ENCODE results near the gene ROR1.

The ROR1 gene

DNA sequence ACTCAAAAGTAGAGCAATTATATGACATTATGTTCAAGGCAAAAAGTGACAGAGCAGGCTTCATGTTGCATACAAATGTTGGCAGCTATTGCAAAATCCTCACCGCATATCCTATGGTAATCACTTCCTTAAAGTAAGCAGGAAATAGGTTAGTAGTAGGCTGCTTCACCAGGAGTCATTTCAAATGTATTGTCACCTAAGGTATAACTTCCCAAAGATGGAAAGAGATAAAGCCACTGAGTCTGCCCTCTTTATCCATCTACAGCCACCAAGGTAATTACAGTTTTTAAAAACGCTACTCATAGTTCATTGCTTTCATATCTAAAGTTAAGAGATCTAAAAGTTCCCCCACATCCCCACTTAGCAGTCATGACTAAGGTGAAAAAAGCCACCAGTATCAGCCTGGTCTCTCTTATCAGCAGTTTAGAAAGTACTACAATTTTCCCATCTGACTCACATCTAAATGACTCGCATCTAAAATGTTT, 398.0 kb downstream of the ROR1 start:
- H3K27ac ChIP-seq (ENCODE audit: low read depth, low read length): no peak overlapping the region
- no peak overlapping the region for H3K9ac ChIP-seq (ENCODE audit: low read depth in 1 of 2, low read length in 2 of 2)
- no peak overlapping the region for H3K4me3 ChIP-seq (ENCODE audit: low read depth in 1 of 2, low read length in 2 of 2)
- H3K36me3 ChIP-seq (ENCODE audit: control insufficient read depth in 1 of 2, insufficient read depth in 2 of 2, low read length in 2 of 2): no peaks in the 10 kb centered on the region
- no peaks in the 10 kb centered on the region for H3K27me3 ChIP-seq (ENCODE audit: control insufficient read depth in 1 of 2, insufficient read depth in 2 of 2, low read length in 2 of 2)
- no peaks in the 10 kb centered on the region for H3K9me3 ChIP-seq (ENCODE audit: control insufficient read depth in 1 of 2, low read length in 2 of 2)
- H3K4me1 ChIP-seq (ENCODE audit: control insufficient read depth in 1 of 2, insufficient read depth in 2 of 2, low read length in 2 of 2): peaks cover 16 to 18% of the 10 kb centered on the region in 2 donors

GRCh38 chr1:64172458-64172983, 398.7 kb downstream of the ROR1 start:
- no peak overlapping the region for H3K4me3 ChIP-seq (ENCODE audit: low read depth in 1 of 2, low read length in 2 of 2)
- H3K9ac ChIP-seq (ENCODE audit: low read depth in 1 of 2, low read length in 2 of 2): no peak overlapping the region
- no peaks in the 10 kb centered on the region for H3K36me3 ChIP-seq (ENCODE audit: control insufficient read depth in 1 of 2, insufficient read depth in 2 of 2, low read length in 2 of 2)
- H3K27ac ChIP-seq (ENCODE audit: low read depth, low read length): no peak overlapping the region
- H3K27me3 ChIP-seq (ENCODE audit: control insufficient read depth in 1 of 2, insufficient read depth in 2 of 2, low read length in 2 of 2): no peaks in the 10 kb centered on the region
- peaks cover 16 to 18% of the 10 kb centered on the region in 2 donors for H3K4me1 ChIP-seq (ENCODE audit: control insufficient read depth in 1 of 2, insufficient read depth in 2 of 2, low read length in 2 of 2)
- H3K9me3 ChIP-seq (ENCODE audit: control insufficient read depth in 1 of 2, low read length in 2 of 2): no peaks in the 10 kb centered on the region

DNA sequence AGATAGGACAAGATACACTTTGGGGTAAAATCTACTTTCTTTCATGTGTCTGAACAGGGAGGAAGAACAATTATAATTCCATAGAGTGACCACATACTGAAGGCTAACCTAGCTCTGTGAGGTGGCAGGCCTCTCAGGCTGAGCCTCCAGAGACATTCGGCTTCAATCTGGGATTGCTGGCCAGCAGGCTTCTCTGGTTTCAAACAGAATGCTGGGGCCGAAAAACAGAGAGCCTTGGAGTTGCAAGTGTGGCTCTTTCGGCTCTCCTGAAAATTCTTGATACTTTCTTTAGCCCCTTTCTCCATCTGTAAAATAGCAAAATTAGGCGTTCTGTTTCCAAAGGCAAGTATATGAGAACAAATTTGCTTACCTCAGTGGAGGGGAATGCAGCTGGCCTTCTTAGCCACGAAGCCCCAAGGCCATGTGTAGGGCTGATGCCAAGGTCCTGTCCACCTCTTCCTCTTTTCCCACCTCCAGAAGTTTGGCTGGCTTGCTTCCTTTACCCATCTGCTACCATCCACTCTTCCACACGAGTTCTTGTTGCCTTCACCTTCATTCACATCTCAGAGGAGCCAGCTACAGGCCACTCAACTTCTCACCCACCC, 399.6 kb downstream of the ROR1 start:
- H3K4me1 ChIP-seq (ENCODE audit: control insufficient read depth in 1 of 2, insufficient read depth in 2 of 2, low read length in 2 of 2): peaks cover 16 to 18% of the 10 kb centered on the region in 2 donors
- H3K27ac ChIP-seq (ENCODE audit: low read depth, low read length): no peak overlapping the region
- H3K9me3 ChIP-seq (ENCODE audit: control insufficient read depth in 1 of 2, low read length in 2 of 2): no peaks in the 10 kb centered on the region
- H3K4me3 ChIP-seq (ENCODE audit: low read depth in 1 of 2, low read length in 2 of 2): no peak overlapping the region
- peaks cover 0 to 3% of the 10 kb centered on the region in 2 donors for H3K36me3 ChIP-seq (ENCODE audit: control insufficient read depth in 1 of 2, insufficient read depth in 2 of 2, low read length in 2 of 2)
- H3K27me3 ChIP-seq (ENCODE audit: control insufficient read depth in 1 of 2, insufficient read depth in 2 of 2, low read length in 2 of 2): no peaks in the 10 kb centered on the region
- no peak overlapping the region for H3K9ac ChIP-seq (ENCODE audit: low read depth in 1 of 2, low read length in 2 of 2)

DNA sequence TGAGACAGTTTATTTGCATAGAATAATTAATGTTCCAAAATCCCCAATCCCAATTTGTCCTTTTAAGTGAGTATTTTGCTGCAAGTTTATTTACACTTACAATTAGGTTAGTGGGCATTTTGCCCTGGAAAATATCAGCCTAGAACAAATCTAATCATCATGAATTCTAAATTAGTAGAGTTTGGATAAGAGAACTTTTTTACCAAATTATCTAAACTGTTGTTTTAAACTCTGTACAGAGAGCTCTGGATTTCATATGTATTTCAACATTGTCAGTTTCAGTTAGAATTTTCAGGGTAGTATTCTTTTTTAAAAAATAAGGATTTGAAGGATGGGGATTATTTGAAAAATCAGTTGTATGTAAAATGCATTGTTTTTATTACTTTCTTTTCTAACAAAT, 401.8 kb downstream of the ROR1 start:
- Histone ChIP-seq H3K9ac (ENCODE audit: low read depth in 1 of 2, low read length in 2 of 2) (no peak overlapping the region), H3K27ac (ENCODE audit: low read depth, low read length) (no peak overlapping the region), H3K4me1 (ENCODE audit: control insufficient read depth in 1 of 2, insufficient read depth in 2 of 2, low read length in 2 of 2) (peaks cover 16 to 18% of the 10 kb centered on the region in 2 donors), H3K4me3 (ENCODE audit: low read depth in 1 of 2, low read length in 2 of 2) (no peak overlapping the region), H3K9me3 (ENCODE audit: control insufficient read depth in 1 of 2, low read length in 2 of 2) (no peaks in the 10 kb centered on the region), H3K27me3 (ENCODE audit: control insufficient read depth in 1 of 2, insufficient read depth in 2 of 2, low read length in 2 of 2) (no peaks in the 10 kb centered on the region), H3K36me3 (ENCODE audit: control insufficient read depth in 1 of 2, insufficient read depth in 2 of 2, low read length in 2 of 2) (peaks cover 0 to 4% of the 10 kb centered on the region in 2 donors)

DNA sequence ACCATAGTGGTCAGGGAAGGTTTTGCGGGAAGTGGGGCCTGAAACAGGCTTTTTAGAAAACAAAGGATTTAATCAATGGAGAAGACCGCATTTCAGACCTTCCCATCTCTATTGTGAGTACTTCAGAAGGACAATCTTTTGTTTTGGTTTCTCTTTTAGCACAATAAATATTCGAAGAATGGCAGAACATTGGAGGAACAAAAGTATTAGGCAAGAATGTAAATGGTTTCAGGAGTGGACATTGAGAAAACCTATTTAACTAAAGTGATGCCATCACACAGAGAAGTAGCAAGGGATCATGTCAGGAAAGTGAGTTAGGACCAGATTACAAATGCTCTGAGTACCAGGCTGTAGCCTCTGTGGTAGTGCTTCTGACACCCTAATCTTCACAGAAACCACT, 402.8 kb downstream of the ROR1 start:
- Histone ChIP-seq H3K27me3 (ENCODE audit: control insufficient read depth in 1 of 2, insufficient read depth in 2 of 2, low read length in 2 of 2) (no peaks in the 10 kb centered on the region), H3K9ac (ENCODE audit: low read depth in 1 of 2, low read length in 2 of 2) (no peak overlapping the region), H3K4me1 (ENCODE audit: control insufficient read depth in 1 of 2, insufficient read depth in 2 of 2, low read length in 2 of 2) (peaks cover 11 to 14% of the 10 kb centered on the region in 2 donors), H3K27ac (ENCODE audit: low read depth, low read length) (no peak overlapping the region), H3K36me3 (ENCODE audit: control insufficient read depth in 1 of 2, insufficient read depth in 2 of 2, low read length in 2 of 2) (peaks cover 0 to 4% of the 10 kb centered on the region in 2 donors), H3K4me3 (ENCODE audit: low read depth in 1 of 2, low read length in 2 of 2) (no peak overlapping the region), H3K9me3 (ENCODE audit: control insufficient read depth in 1 of 2, low read length in 2 of 2) (no peaks in the 10 kb centered on the region)

DNA sequence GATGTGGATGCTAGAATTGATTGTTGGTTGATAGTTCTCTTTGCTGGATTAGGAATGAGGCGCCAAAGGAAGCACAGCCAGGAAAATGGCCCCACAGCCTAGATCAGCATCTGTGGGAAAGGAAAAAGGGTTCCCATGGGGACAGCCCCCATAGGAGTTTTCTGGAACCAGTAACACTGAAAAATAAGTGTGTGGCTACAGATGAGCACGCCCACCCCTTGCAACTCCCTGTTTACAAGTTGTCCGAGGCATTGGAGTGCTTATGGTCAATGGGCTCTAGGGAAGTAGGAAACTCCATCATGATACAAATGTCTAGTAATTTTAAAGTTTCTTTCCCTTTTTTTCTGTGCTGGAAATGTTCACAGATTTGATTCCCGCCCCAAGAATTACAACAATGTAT, 405.8 kb downstream of the ROR1 start:
- H3K4me1 ChIP-seq (ENCODE audit: control insufficient read depth in 1 of 2, insufficient read depth in 2 of 2, low read length in 2 of 2): no peaks in the 10 kb centered on the region
- no peak overlapping the region for H3K27ac ChIP-seq (ENCODE audit: low read depth, low read length)
- H3K9ac ChIP-seq (ENCODE audit: low read depth in 1 of 2, low read length in 2 of 2): no peak overlapping the region
- H3K4me3 ChIP-seq (ENCODE audit: low read depth in 1 of 2, low read length in 2 of 2): no peak overlapping the region
- peaks cover 0 to 4% of the 10 kb centered on the region in 2 donors for H3K36me3 ChIP-seq (ENCODE audit: control insufficient read depth in 1 of 2, insufficient read depth in 2 of 2, low read length in 2 of 2)
- H3K27me3 ChIP-seq (ENCODE audit: control insufficient read depth in 1 of 2, insufficient read depth in 2 of 2, low read length in 2 of 2): no peaks in the 10 kb centered on the region
- no peaks in the 10 kb centered on the region for H3K9me3 ChIP-seq (ENCODE audit: control insufficient read depth in 1 of 2, low read length in 2 of 2)

GRCh38 chr1:64182207-64182606, 408.4 kb downstream of the ROR1 start:
- Histone ChIP-seq H3K9me3 (ENCODE audit: control insufficient read depth in 1 of 2, low read length in 2 of 2) (no peaks in the 10 kb centered on the region), H3K4me3 (ENCODE audit: low read depth in 1 of 2, low read length in 2 of 2) (no peak overlapping the region), H3K4me1 (ENCODE audit: control insufficient read depth in 1 of 2, insufficient read depth in 2 of 2, low read length in 2 of 2) (no peaks in the 10 kb centered on the region), H3K9ac (ENCODE audit: low read depth in 1 of 2, low read length in 2 of 2) (no peak overlapping the region), H3K27ac (ENCODE audit: low read depth, low read length) (no peak overlapping the region), H3K27me3 (ENCODE audit: control insufficient read depth in 1 of 2, insufficient read depth in 2 of 2, low read length in 2 of 2) (no peaks in the 10 kb centered on the region), H3K36me3 (ENCODE audit: control insufficient read depth in 1 of 2, insufficient read depth in 2 of 2, low read length in 2 of 2) (peaks cover 0 to 4% of the 10 kb centered on the region in 2 donors)

DNA sequence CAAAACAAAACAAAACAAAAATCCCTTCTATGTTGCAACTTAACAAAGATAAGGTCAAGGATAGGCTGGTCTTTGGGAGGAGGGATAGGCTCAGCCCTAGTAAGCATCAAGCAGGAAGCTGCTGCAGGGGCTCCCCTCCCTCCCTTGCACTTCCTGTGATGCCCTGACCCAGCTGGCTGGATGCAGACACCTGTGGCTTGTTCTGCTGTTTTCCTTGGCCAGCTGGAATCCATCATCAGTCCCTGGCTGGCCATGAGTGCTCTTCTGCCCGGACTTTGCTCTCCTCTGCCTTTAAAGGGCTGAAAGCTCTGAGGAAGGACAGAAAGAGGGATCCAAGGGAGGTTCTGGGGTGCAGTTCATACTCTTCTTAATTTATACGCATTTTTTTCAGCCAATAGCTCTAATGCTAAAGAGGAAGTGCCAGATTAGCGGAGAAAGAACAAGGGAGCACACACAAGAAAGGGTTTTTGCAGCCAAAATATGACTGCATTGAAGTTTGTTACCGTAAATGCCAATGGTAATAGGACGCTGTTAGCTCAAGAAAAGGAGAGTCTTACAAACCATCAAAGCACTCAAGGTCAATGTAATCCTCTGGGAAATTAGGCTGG, 409.7 kb downstream of the ROR1 start:
- H3K4me3 ChIP-seq (ENCODE audit: low read depth in 1 of 2, low read length in 2 of 2): no peak overlapping the region
- H3K36me3 ChIP-seq (ENCODE audit: control insufficient read depth in 1 of 2, insufficient read depth in 2 of 2, low read length in 2 of 2): peaks cover 0 to under 1% of the 10 kb centered on the region in 2 donors
- H3K9ac ChIP-seq (ENCODE audit: low read depth in 1 of 2, low read length in 2 of 2): no peak overlapping the region
- no peaks in the 10 kb centered on the region for H3K9me3 ChIP-seq (ENCODE audit: control insufficient read depth in 1 of 2, low read length in 2 of 2)
- no peaks in the 10 kb centered on the region for H3K4me1 ChIP-seq (ENCODE audit: control insufficient read depth in 1 of 2, insufficient read depth in 2 of 2, low read length in 2 of 2)
- no peaks in the 10 kb centered on the region for H3K27me3 ChIP-seq (ENCODE audit: control insufficient read depth in 1 of 2, insufficient read depth in 2 of 2, low read length in 2 of 2)
- H3K27ac ChIP-seq (ENCODE audit: low read depth, low read length): no peak overlapping the region

DNA sequence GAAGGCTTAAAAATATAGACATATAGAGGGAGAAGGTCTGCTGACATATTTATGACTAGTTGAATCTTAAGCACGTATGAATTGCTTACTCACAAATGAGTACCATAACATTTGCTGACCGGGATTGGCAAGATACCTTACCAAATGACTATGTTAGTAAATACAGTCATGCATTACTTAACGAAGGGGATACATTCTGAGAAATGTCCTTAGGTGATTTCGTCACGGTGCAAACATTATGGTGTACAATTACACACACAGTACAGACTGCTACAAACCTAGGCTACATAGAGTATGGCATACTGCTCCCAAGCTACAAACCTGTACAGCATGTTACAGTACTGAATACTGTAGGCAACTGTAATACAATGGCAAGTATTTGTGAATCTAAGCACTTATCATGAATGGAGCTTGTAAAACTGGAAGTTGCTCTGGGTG, 410.2 kb downstream of the ROR1 start:
- Histone ChIP-seq H3K4me3 (ENCODE audit: low read depth in 1 of 2, low read length in 2 of 2) (no peak overlapping the region), H3K27me3 (ENCODE audit: control insufficient read depth in 1 of 2, insufficient read depth in 2 of 2, low read length in 2 of 2) (no peaks in the 10 kb centered on the region), H3K36me3 (ENCODE audit: control insufficient read depth in 1 of 2, insufficient read depth in 2 of 2, low read length in 2 of 2) (no peaks in the 10 kb centered on the region), H3K4me1 (ENCODE audit: control insufficient read depth in 1 of 2, insufficient read depth in 2 of 2, low read length in 2 of 2) (no peaks in the 10 kb centered on the region), H3K9ac (ENCODE audit: low read depth in 1 of 2, low read length in 2 of 2) (no peak overlapping the region), H3K9me3 (ENCODE audit: control insufficient read depth in 1 of 2, low read length in 2 of 2) (no peaks in the 10 kb centered on the region), H3K27ac (ENCODE audit: low read depth, low read length) (no peak overlapping the region)

GRCh38 chr1:64186138-64186897, 412.5 kb downstream of the ROR1 start:
- Histone ChIP-seq H3K27ac (ENCODE audit: low read depth, low read length) (no peak overlapping the region), H3K4me3 (ENCODE audit: low read depth in 1 of 2, low read length in 2 of 2) (no peak overlapping the region), H3K27me3 (ENCODE audit: control insufficient read depth in 1 of 2, insufficient read depth in 2 of 2, low read length in 2 of 2) (no peaks in the 10 kb centered on the region), H3K4me1 (ENCODE audit: control insufficient read depth in 1 of 2, insufficient read depth in 2 of 2, low read length in 2 of 2) (no peaks in the 10 kb centered on the region), H3K36me3 (ENCODE audit: control insufficient read depth in 1 of 2, insufficient read depth in 2 of 2, low read length in 2 of 2) (no peaks in the 10 kb centered on the region), H3K9ac (ENCODE audit: low read depth in 1 of 2, low read length in 2 of 2) (no peak overlapping the region), H3K9me3 (ENCODE audit: control insufficient read depth in 1 of 2, low read length in 2 of 2) (no peaks in the 10 kb centered on the region)
